Epithelial cell of proximal tubule (primary cell): ENCODE measurements around the gene CDK6. TPM values are rescaled to one million over a fixed set of nuclear protein-coding genes. Genes with fewer than 3 reads are reported as not detected.

Experiments
- DNase-seq: peaks from one replicate; pipeline ENCODE4 v3.0.0-alpha.2; 2011; ENCODE audit warnings: low read depth
- H3K4me3 ChIP-seq: 2 replicates; pipeline ENCODE4 v1.5.1; 2011; ENCODE audit warnings: low read depth, mild to moderate bottlenecking, low read length
- total RNA-seq: library from RNA; depleted of rRNA; stranded (reverse); fragments of >200 nt; gene quantifications from 2 replicates; pipeline ENCODE4 v1.2.3, GENCODE V29; 2015
- TF ChIP-seq, protein P1 (sequence below): conservative IDR thresholded peaks from 2 replicates; pipeline ENCODE4 v1.5.1; 2012; ENCODE audit warnings: low read depth, mild to moderate bottlenecking, low read length

The CDK6 gene
- total RNA-seq, 1 donor from 2014 or later, result 99.4 TPM

DNA sequence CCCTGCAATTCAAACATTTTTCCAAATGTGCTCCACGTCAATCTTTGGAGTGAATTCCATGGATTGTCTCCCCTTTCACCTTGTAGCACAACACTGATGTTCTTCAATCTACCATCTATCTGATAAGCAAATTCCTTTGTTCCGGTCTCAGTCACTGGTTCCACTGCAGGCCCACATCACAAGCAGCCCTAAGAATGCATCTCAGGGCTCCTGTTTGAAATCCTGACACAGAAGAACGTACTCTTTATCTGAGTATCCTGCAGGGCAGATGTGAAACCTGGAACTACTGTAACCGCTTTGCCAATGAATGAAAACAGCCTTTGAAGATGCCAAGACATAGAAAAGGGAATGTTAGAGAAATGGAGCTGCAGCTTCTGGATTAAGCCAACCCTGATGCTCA lies 183.2 kb downstream of the CDK6 start:
- no peak for DNase-seq
- TF ChIP-seq, protein P1, sequence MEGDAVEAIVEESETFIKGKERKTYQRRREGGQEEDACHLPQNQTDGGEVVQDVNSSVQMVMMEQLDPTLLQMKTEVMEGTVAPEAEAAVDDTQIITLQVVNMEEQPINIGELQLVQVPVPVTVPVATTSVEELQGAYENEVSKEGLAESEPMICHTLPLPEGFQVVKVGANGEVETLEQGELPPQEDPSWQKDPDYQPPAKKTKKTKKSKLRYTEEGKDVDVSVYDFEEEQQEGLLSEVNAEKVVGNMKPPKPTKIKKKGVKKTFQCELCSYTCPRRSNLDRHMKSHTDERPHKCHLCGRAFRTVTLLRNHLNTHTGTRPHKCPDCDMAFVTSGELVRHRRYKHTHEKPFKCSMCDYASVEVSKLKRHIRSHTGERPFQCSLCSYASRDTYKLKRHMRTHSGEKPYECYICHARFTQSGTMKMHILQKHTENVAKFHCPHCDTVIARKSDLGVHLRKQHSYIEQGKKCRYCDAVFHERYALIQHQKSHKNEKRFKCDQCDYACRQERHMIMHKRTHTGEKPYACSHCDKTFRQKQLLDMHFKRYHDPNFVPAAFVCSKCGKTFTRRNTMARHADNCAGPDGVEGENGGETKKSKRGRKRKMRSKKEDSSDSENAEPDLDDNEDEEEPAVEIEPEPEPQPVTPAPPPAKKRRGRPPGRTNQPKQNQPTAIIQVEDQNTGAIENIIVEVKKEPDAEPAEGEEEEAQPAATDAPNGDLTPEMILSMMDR, result no peak
- no peak overlapping the region for H3K4me3 ChIP-seq

- TF ChIP-seq, protein P1, result no peak
- DNase-seq, result no peak
- H3K4me3 ChIP-seq, result no peak overlapping the region
These were observed 183.8 kb downstream of the CDK6 start for GRCh38 chr7:92652536-92652935.

DNA sequence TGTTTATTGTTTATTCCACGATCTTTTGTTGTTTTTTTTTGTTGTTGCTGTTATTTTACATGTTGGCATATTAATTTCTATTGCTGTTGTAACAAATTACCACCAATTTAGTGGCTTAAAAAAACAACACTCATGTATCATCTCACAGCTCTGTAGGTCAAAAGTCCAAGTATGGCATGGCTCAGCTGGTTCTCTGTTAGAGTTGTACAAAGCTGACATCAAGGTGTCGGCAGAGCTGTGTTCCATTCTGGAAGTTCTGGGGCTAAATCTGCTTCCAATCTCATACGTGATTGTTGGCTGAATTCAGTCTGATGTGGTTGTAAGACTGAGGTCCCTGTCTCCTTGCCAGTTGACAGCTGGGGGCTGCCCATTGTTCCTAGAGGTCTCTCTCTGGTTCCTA lies 186.0 kb downstream of the CDK6 start:
- no peak overlapping the region for H3K4me3 ChIP-seq
- no peak for DNase-seq
- TF ChIP-seq, protein P1, result no peak

DNA sequence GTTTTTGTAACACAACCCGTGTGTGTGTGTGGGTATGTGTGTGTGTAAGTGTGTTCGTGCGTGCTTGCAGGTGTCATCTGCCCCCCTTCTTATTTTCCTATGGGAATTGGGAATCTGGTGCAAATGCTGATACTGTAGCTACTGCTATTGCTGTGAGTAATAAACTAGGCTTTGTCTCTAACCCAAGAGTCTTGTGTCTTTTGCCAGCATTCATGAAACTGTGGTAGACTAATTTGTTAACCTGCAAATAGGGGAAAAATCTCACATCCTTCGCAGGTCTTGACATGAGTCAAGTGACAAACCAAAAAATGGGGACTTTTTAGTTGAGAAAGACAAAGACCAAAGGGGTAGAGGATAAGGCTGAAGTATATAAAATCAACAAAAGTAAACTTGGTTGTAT lies 188.3 kb downstream of the CDK6 start:
- no peak overlapping the region for H3K4me3 ChIP-seq
- DNase-seq, result no peak
- TF ChIP-seq, protein P1, result no peak

GRCh38 chr7:92647652-92648051 lies 188.7 kb downstream of the CDK6 start:
- DNase-seq, result no peak
- H3K4me3 ChIP-seq, result no peak overlapping the region
- TF ChIP-seq, protein P1, result no peak

GRCh38 chr7:92647011-92647625 lies 189.3 kb downstream of the CDK6 start:
- TF ChIP-seq, protein P1, result no peak
- DNase-seq, result peak; percentile 85
- H3K4me3 ChIP-seq, result no peak overlapping the region
